Retinal pigment epithelial cell (primary cell): ENCODE measurements around the gene PRC1.

Experiments
- DNase-seq: peaks from one replicate; pipeline ENCODE4 v3.0.0-alpha.2; 2010; ENCODE audit warnings: low read depth
- H3K4me3 ChIP-seq: 2 replicates; pipeline ENCODE4 v1.5.1; 2011; ENCODE audit warnings: mild to moderate bottlenecking, low read length, control low read depth, moderate library complexity
- CTCF ChIP-seq: conservative IDR thresholded peaks from 2 replicates; pipeline ENCODE4 v1.5.1; 2011; ENCODE audit warnings: low read depth, low read length, control low read depth, inconsistent platforms

PRC1 gene

GRCh38 chr15:90994417-90995311 lies at the start of gene PRC1:
TSS of gene PRC1 (minus strand) at chr15:90994535. CDS start at chr15:90994417, 118 bp downstream.
- H3K4me3 ChIP-seq, result peak within 1 kb of the TSS; percentile 90
- no peak for TF ChIP-seq CTCF
- peak; percentile 90 for DNase-seq

- H3K4me3 ChIP-seq, result no peak overlapping the region
- no peak for DNase-seq
- no peak for TF ChIP-seq CTCF
These were observed 49.0 kb upstream of the PRC1 start for GRCh38 chr15:91043202-91043874.

- no peak for TF ChIP-seq CTCF
- no peak for DNase-seq
- no peak overlapping the region for H3K4me3 ChIP-seq
These were observed 46.5 kb upstream of the PRC1 start for GRCh38 chr15:91040856-91041255.

GRCh38 chr15:91039996-91040395 lies 45.7 kb upstream of the PRC1 start:
- no peak for TF ChIP-seq CTCF
- H3K4me3 ChIP-seq, result no peak overlapping the region
- DNase-seq, result no peak

- H3K4me3 ChIP-seq, result no peak overlapping the region
- peak; percentile 83 for TF ChIP-seq CTCF
- DNase-seq, result no peak
These were observed 38.8 kb upstream of the PRC1 start for GRCh38 chr15:91032919-91033803.

- no peak for DNase-seq
- no peak for TF ChIP-seq CTCF
- H3K4me3 ChIP-seq, result no peak overlapping the region
These were observed 37.5 kb upstream of the PRC1 start for GRCh38 chr15:91031796-91032195.
